ENCODE measurements around the gene ANAPC13. TPM values are rescaled to one million over a fixed set of nuclear protein-coding genes. Genes with fewer than 3 reads are reported as not detected.
A peak's percentile ranks its signal among the peaks of the same experiment; 100 is the strongest.

The ANAPC13 gene
- total and polyA plus RNA-seq, 2 of the 13 experiments (the other 11 are each of a cell fraction or from before 2014, with no cell fraction given), result 48.7 to 69.1 TPM

DNA sequence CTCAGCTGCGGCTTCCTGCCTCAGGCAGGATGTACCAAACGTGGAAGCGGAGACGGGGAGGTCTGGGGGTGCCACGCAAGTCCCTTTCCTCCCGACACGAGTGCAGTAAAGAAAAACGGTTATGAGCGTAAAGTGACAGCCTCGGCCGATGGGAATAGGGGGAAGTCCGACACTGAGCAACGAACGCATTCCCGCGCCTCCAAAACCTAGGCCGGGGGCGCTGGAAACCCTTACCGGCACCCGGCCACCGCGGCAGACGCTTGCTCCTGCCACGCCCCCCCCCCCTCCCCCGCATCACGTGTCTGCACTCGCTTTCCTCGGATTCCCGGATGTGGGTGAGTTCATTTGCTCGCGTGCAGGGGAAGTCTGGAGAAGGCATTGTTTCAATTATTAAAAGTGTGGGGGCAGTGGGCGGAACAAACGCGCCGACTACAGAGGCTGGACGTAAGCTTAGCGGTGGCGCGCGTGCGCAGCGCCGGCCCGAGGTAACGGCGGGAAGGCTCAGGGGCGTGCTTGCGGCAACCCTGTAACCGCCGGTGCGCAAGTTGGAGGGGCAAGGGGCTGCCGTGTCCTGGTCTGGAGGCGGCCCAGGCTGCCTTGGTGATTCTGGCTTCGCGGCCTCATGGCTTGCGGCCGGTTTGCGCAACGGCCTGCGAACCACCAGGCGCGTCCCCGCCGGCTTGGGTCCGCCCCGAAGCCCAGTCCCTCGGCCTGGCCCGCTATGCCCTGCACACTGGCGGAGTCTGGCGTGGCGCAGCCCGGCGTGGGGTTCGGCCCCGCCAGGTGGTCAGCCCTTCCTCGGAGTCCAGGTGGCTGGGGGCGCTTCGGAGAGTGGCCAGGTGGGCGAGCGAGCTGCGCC is at the start of gene ANAPC13, which contains the start of gene CEP63 (continued):
- TF ChIP-seq, protein P1, sequence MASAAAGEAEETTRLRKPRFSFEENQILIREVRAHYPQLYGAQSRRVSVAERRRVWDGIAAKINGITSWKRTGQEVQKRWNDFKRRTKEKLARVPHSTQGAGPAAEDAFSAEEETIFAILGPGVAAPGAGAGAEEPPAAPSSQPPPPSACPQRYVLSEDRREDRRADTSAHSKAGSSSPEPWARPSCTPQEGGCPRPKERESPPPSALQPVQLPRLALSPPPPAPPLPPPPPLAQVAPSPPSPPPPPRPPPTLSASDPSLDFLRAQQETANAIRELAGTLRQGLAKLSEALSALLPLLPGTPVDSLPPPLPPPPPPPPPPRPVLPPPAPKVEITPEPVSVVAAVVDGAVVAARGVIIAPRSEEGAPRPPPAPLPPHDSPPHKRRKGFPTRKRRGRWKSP (CRISPR knock-in tag; IDR thresholded peaks at IDR 0.05), result peak; percentile 93
- TF ChIP-seq ZNF138 (CRISPR knock-in tag; IDR thresholded peaks at IDR 0.05; ENCODE audit: low read depth) (peak; percentile 86; the same call in 1 of the 2 replicates), POLR2G (IDR thresholded peaks at IDR 0.05; ENCODE audit: low read depth, low read length) (peak; percentile 88), ZFP36 (IDR thresholded peaks at IDR 0.05; ENCODE audit: borderline replicate concordance, low read depth, low read length, partially characterized antibody) (no peak), ZNF607 (CRISPR knock-in tag; IDR thresholded peaks at IDR 0.05; ENCODE audit: borderline replicate concordance) (no peak; the same call in 1 of the 2 replicates), ZNF350 (CRISPR knock-in tag; IDR thresholded peaks at IDR 0.05; ENCODE audit: borderline replicate concordance, low read depth) (peak; percentile 81; the same call in 1 of the 2 replicates), ZBTB49 (CRISPR knock-in tag; IDR thresholded peaks at IDR 0.05; ENCODE audit: borderline replicate concordance) (0 out of 2 replicates have a peak, but pooled peaks have one; percentile 15), SYNCRIP (IDR thresholded peaks at IDR 0.05; ENCODE audit: insufficient read depth, low read depth, low read length) (no peak), RNF2 (conservative IDR thresholded peaks at IDR 0.05; ENCODE audit: low read depth) (no peak; the same call in 1 of the 2 replicates), REPIN1 (CRISPR knock-in tag; IDR thresholded peaks at IDR 0.05; ENCODE audit: borderline replicate concordance, low read depth) (no peak; the same call in 1 of the 2 replicates), RFX1 (IDR thresholded peaks at IDR 0.05) (no peak), ZFP41 (CRISPR knock-in tag; IDR thresholded peaks at IDR 0.05; ENCODE audit: borderline replicate concordance) (no peak; the same call in none of the 2 replicates), ZNF549 (CRISPR knock-in tag; IDR thresholded peaks at IDR 0.05) (no peak), PBX3 (CRISPR knock-in tag; IDR thresholded peaks at IDR 0.05; ENCODE audit: borderline replicate concordance) (no peak), ARID2 (CRISPR knock-in tag; IDR thresholded peaks at IDR 0.05; ENCODE audit: borderline replicate concordance) (no peak), GLMP (CRISPR knock-in tag; IDR thresholded peaks at IDR 0.05; ENCODE audit: borderline replicate concordance) (no peak), NFE2L2 (IDR thresholded peaks at IDR 0.05; ENCODE audit: low read length) (no peak), RFX5 (IDR thresholded peaks at IDR 0.05; ENCODE audit: low read depth, low read length) (no peak), TRIM22 (IDR thresholded peaks at IDR 0.05) (no peak), EED (CRISPR knock-in tag; IDR thresholded peaks at IDR 0.05) (peak; percentile 84)

All from HepG2 (cell line).